Ureter (tissue), 1 donor: ENCODE data around the gene ZNF580. TPM values are rescaled to one million over a fixed set of nuclear protein-coding genes. Genes with fewer than 3 reads are reported as not detected.

Experiments used
- DNase-seq: peaks from one replicate; pipeline ENCODE4 v3.0.0-alpha.2; 2020; ENCODE audit warnings: low spot score
- total RNA-seq: library from RNA; stranded (reverse); gene quantifications from one replicate; pipeline ENCODE4 v1.2.4, GENCODE V29; 2023
- donor health status: DM: yes; HTN: yes; CAD: no.

The ZNF580 gene
- total RNA-seq, 1 donor from 2014 or later = 56.5 TPM

DNA sequence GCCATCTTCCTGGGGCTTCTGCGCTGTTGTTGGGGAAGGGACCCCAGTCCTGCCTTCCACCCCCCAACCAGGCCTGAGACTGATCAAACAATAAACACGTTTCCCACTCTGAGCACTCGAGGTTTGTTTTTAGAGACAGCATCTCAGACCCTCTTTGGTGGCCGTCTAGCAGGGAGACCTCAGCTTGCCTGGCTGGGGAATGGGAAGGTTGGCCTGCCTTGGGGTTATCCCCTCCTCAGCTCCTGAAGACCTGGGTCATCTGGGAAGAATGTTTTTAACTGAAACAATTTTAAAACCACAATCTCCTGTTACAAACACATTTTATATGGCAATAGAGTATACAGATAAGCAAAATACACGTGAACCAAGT, 4.7 kb downstream of the ZNF580 start:
- DNase-seq = no peak

GRCh38 chr19:55646889-55647731, 6.3 kb downstream of the ZNF580 start:
- DNase-seq = no peak

GRCh38 chr19:55647732-55648584, 7.2 kb downstream of the ZNF580 start, which contains the start of gene CCDC106:
Gene CCDC106, plus strand, starts transcription at chr19:55648212. Its CDS starts 835 bp downstream, at chr19:55649047.
- peak; percentile 62 for DNase-seq

DNA sequence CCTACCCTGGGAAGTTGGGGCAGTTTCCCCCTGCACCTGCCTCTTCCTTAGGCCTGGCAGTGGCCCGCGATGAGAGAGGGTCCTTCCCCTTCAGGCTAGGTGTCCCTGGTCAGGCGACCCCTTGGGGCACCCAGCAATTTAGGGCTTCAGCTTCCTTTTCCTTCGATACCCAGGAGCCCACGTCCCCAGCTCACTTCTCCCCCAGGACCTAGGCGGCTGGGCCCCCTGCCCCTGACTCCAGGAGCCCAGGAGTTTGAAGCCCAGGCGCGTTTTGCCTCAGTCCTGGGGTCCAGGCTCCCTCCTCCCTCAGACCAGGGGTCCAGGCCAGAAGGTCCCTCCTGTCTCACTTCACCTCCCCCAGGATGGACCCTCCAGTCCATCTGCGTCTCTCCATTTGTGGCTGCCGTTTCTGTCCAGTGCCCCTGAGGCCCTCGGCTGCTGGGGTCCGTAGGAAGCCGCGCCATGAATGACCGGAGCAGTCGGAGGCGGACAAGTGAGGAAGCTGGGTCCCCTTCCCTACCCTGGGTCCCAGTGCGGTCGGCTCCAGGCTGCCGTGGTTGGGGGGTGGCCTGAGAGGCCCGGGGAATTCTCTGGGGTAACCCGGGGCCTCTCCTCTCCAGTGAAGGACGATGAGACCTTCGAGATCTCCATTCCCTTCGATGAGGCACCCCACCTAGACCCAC, 7.9 kb downstream of the ZNF580 start:
- no peak for DNase-seq

DNA sequence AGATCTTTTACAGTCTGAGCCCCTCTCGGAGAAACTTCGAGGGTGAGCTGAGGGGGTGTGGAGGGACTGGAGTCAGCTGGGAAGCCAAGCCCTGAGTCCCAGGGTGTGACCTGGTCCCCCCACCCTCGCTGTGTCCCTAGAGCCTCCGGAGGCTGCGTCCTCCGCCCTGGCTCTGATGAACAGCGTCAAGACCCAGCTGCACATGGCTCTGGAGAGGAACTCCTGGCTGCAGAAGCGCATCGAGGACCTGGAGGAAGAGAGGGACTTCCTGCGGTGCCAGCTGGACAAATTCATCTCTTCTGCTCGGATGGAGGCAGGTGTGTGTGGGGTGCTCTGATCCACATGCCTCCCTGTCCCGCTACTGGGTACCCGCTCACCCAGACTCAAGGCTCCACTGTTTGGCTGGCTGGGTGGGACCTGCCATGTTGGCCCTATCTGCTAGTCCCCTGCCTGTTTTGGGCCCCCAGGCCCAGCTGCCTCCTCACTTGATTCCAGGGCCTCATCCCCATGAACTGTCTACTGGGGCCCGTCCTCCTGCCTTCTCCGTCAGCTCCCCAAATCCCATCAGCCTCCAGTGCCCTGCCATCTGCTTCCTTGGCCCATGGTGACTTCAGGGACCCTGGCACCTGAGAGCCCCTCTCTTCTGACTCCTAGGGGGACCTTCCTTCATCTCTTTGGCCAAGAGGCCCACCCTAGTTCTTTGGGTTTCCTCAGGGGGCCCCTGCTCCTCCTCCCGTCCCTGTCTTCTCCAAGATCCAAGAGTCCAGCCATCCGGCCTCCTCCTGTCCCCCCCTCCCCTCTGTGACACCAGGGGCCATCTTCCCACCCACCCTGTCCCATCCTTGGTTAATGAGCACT, 8.7 kb downstream of the ZNF580 start:
- no peak for DNase-seq

DNA sequence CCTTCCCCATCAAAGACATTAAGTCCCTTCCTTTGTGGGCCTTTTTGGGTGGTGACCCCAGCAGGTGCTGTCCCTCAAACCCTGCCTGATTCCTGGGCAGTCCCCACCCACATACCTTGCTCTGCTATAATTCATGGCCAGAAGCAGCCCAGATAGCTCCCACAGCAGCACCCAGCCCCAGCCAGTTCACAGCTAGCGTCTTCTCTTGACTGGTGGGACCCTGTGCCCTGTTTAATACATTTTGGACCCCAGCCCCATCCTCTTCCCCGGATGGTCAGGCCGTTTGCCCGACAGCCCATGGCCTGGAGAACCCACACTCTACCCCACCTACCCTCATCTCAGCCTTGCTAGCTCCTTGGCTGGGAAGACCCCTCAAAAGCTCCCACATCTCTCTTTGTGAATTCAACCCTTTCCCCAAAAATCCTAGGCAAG, 9.3 kb downstream of the ZNF580 start:
- DNase-seq = no peak

DNA sequence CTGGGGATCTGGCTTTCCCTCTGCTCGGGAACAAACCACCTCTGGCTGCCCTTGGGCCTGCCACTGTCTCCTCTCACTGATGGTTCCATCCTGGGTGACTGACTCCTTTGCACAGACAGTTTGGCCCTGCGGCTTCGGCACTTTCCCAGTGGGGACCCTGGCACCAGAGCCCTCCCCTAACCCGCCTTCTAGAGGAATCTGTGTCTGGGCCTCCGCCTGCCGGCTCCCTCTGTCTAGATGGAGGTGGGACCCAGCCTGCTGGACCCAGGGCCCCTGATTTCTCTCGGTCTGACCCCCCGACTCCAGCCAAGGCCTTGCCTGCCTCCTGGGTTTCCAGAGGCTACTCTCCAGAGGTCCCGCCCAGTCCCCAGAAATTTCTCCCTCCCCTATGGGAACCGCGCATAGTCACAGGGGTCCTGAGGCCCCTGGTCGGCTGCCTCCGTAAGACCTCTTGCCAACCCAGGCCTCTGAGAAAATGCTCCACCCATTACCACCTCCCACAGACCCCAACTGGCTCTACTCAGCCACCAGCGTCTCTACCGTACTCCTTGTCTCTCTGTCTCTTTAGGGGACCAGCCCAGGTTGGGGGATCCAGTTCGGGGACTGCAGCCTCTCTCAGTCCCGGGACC, 9.9 kb downstream of the ZNF580 start:
- DNase-seq = no peak

GRCh38 chr19:55651236-55651635, 10.4 kb downstream of the ZNF580 start:
- no peak for DNase-seq

DNA sequence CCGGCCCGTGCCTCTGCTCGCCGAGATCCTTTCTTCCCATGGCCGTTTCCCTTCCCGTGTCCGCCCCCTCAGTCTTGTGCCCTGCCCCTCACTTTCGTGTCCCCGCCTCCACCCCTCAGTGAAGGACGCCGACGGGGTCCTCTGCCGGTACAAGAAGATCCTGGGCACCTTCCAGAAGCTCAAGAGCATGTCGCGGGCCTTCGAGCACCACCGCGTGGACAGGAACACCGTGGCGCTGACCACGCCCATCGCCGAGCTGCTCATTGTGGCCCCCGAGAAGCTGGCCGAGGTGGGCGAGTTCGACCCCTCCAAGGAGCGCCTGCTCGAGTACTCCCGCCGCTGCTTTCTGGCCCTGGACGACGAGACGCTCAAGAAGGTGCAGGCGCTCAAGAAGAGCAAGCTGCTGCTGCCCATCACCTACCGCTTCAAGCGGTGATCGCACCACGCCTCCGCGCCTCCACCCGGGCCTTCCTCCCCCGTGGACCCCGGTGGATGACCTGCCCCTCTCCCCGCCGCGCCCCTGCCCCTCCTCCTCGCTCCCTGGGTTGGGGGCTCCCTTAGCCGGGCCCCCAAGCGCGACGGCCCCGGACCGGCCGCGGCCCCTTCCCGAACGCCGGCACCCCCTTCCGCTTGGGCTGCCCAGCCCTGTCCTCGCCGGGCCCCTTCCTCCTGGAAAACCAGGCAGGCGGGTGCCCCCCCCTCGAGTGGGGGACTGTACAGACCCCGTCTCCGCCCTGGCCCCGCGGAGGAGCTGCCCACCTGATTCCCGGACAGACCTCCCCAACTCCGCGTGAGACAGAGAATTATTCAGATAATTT, 11.7 kb downstream of the ZNF580 start:
- DNase-seq = peak; percentile 69

DNA sequence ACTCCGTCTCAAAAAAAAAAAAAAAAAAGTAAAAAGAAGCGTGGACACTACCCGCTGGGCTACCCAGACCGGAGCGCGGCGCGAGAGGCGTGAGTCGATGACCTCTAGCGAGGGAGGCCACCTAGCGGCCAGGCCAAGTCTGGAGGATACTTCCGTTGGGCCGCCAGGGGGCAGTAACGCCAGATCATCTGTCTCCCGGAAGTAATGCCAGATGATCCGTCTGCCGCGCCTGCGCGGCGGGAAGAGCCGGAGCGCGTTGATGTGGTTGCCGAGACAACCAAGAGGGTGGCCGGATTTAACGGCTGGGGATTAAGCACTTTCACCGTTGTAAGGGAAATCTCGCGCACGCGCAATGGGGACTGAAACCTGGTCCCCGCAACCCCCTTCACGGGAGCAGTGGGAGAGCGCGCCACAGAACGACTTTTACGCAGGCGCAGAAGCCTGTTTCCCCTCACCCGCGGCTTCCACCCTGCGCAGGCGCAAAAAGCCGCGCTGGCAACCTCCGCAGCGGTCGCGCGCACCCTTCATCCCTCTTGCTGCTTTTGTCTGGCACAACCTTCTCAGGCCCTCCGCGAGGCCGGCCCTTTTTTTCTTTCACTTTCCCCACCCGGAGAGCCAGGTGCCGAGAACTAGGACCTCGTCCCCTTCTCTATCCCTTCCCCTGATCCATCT, 13.0 kb downstream of the ZNF580 start:
- peak; percentile 98 for DNase-seq

GRCh38 chr19:55654323-55654867, 13.6 kb downstream of the ZNF580 start:
- peak; percentile 100 for DNase-seq

- DNase-seq = peak; percentile 97
These were observed 14.3 kb downstream of the ZNF580 start, which contains the start of gene U2AF2 for GRCh38 chr19:55654868-55655647. Gene U2AF2, plus strand, starts transcription at chr19:55655035. Its CDS starts 70 bp downstream, at chr19:55655105.

DNA sequence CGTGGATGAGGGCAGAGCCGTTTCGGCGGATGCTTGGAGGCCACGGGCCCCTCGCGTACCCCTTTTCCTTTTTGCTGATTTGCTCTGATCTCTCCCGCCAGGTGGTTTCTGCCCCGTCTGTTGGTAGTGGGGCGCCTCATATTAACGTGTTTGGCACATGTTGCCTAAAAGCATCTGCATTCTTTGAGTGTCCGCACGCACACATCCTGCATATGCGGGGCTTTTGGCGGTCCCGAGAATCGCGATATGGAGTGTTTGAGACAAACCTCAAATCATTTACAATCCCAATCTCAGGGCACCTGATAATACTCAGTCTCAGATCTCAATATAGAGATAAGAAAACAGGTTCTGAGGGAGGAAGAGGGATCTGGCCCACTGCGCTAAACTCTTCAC, 14.8 kb downstream of the ZNF580 start:
- DNase-seq = no peak

DNA sequence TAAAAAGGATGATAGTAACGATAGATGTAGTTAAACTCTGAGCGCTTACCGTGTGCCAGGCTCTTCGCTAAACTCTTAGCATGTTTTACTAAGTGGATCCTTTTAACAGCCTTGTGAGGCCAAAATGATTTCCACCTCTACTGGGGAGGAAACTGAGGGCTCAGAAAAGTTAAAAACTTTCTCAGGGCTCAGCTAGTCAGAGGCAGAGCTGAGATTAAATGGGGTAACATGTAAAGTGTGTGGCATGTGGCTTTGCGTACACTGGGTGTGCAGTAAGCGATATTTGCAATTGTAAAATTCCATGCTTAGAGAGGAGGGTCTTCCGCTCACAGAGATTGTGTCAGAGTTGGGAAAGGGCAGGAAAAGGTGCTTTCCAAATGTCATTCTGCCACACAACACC, 15.8 kb downstream of the ZNF580 start:
- no peak for DNase-seq

- no peak for DNase-seq
These were observed 16.4 kb downstream of the ZNF580 start for GRCh38 chr19:55656988-55657747.

DNA sequence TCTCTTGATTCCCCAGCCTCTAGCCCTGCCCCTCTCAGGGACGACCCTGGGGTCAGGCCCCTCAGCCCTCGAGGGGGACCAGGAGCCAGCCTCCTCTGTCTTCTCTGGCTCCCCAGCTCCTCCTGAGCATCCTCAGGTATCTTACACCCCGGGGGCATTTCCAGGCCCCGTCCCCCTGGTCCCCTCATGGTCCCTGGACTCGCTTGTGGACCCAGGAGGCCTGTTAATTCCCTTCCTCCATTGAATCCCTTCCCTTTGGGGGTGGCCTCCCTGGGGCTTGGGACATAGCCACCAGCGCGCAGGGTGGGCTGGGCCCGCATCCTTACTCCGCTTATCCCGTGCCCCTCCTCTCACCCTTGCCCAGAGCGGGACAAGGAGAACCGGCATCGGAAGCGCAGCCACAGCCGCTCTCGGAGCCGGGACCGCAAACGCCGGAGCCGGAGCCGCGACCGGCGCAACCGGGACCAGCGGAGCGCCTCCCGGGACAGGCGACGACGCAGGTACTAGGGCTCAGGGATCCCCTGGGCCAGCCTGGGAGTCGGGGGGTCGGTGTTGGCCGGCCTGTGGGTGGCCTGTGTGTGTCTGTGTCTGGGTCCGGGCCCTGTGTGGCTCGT, 18.2 kb downstream of the ZNF580 start:
- DNase-seq = no peak

DNA sequence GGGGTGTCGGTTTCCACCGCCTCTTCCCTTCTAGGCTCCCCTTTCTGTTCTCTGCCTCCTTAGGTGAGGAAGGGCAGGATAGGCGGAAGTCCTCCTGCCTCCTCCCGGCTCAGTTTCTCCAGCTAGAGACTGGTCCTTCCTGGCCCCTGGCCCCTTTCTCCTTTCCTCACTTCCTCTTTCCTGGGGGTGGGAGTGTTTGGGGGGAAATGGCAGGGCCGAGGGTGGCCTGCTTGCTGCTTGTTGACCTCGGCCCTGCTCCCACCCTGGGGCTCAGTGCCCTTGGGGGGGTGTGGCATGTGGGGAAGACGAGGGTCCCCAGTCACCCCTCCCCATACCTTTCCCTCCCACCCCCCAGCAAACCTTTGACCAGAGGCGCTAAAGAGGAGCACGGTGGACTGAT, 19.0 kb downstream of the ZNF580 start:
- DNase-seq = no peak
